GM21515 (cell line): ENCODE measurements around the gene UGT2A2.

Experiments used
- ATAC-seq: cut with Tn5 transposase; IDR thresholded peaks from one replicate; pipeline ENCODE4 v1.9.1; 2021; ENCODE audit not compliant: unreplicated experiment

The UGT2A2 gene

DNA sequence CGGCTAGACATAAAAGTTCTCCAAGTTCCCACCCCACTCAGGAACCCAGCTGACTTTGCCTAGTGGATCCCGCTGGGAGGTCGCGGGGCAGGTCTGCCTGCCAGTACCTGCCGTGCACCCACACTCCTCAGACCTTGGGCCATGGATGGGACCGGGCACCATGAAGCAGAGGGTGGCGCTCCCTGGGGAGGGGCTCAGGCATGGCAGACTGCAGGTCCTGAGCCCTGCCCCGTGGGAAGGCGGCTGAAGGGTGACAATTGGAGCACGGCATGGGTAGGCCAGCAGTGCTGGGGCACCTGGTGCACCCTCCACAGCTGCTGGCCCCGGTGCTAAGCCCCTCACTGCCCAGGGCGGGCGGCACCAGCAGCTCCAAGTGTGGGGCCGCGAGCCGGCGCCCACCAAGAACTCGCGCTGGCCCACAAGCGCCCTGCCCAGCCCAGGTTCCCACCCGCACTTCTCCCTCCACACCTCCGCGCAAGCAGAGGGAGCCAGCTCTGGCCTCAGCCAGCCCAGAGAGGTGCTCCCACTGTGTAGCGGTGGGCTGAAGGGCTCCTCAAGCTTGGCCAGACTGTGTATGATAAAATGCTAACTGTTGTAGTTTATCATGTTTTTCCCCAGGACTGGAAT, 63.1 kb downstream of the UGT2A2 start:
- ATAC-seq: no peak

DNA sequence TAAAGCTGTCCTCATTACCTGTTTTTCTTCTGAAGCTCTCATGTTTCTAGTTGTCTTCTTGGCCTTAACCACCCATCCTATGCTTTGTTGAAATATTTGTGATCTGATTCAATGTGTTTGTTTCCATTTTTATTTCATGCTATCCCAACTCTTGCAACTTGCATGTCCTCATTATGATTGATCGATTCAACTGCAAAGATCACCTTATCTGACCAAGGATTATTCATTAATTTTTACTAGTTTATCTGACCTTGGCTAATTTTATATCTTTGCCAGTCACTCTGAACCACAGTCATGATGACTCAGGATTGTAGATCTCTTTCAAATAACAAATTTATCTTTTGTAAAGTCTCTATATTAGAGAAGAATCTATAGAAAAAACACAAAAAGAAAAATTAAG, 70.7 kb downstream of the UGT2A2 start:
- no peak for ATAC-seq

DNA sequence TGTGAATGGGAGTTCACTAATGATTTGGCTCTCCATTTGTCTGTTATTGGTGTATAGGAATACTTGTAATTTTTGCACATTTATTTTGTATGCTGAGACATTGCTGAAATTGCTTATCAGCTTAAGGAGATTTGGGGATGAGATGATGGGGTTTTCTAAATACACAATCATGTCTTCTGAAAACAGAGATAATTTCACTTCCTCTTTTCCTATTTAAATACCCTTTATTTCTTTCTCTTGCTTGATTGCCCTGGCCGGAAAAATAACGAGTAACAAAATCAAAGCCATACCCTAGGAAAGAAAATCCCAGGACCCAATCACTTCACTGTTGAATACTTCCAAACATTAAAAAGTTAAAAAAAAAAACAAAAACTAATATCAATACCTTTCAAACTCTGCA, 76.0 kb downstream of the UGT2A2 start:
- no peak for ATAC-seq

DNA sequence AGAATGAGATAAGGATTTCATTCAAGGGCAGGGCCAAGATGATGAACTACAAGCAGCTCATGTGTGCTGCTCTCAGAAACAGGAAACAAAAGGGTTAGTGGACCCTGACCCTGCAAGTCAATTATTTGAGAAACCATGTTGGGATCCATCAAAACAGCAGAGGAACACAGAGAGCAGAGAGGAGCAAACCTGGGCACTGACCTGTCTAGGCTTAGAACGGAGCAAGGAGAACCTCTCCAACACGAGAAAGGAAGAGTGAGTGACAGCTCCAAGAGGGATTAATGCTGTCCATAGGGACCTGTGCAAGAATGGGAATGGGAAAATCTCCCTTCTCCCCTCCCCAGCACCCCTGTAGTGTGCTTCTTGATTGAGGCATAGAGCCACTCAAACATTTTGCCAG, 89.8 kb downstream of the UGT2A2 start:
- no peak for ATAC-seq

DNA sequence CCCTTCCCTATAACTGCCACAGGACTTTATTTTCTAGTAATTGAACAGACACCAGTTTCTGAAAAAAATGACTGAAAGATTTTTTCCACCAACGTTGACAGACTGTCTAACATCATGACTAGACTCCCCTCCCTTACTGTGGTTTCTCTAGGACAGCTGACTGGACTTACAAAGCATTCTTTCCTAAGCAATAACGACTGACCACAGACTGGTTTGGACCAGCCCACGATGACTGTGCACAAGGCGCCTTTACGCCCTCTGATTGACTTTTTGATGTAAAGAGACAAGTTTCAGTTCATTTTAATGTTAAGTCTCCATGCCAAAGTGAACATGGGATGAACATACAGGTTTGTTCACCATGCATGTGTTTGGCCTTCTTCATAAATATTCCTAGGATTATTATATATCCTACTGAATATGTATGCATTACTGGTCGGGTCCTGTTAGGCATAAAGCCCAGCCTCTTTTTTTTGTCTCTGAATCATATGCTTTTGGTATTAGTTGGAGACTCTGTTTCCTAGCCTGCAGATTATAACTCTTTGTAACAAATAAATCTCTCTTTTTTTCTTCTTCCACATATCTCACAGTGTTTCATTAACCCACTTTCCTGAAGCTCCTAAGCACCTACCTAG, 93.2 kb downstream of the UGT2A2 start:
- ATAC-seq: no peak
